Spleen (tissue), 11 donors: ENCODE data around the gene EME1. TPM values are rescaled to one million over a fixed set of nuclear protein-coding genes. Genes with fewer than 3 reads are reported as not detected.
"Not testable (repeated sequence)": the region's sequence is repeated elsewhere in the genome, so short reads cannot be mapped to it uniquely, and the experiment has no call there.

ENCODE experiments used
- DNase-seq: peaks from one replicate; pipeline ENCODE4 v3.0.0-alpha.2; 2020
- H3K27ac ChIP-seq, 8 donors: fragments of 200-600 bp; sonication (generic) in 7 of 8; 1 replicate in 4 of 8; 2 replicates in 4 of 8; pipeline versions ENCODE4 v1.5.0 to v1.8.0; 2016 to 2021; ENCODE audit warnings: inconsistent platforms in 4 of 8, mild to moderate bottlenecking in 4 of 8, moderate library complexity in 1 of 8
- H3K27me3 ChIP-seq, 7 donors: fragments of 200-600 bp; sonication (generic) in 6 of 7; replicated peaks in 1 of 7; 1 replicate in 4 of 7; 2 replicates in 3 of 7; pipeline versions ENCODE4 v1.5.0 to v1.8.0; 2016 to 2021; ENCODE audit warnings: inconsistent platforms in 3 of 7, mild to moderate bottlenecking in 1 of 7
- H3K36me3 ChIP-seq, 6 donors: fragments of 200-600 bp; sonication (generic) in 5 of 6; 1 replicate in 4 of 6; 2 replicates in 2 of 6; pipeline versions ENCODE4 v1.5.0 to v1.8.0; 2016 to 2021; ENCODE audit warnings: inconsistent platforms in 2 of 6
- H3K4me1 ChIP-seq, 6 donors: fragments of 200-600 bp; sonication (generic) in 5 of 6; 1 replicate in 3 of 6; 2 replicates in 3 of 6; pipeline versions ENCODE4 v1.5.0 to v1.8.0; 2016 to 2021; ENCODE audit warnings: inconsistent platforms in 3 of 6
- H3K4me3 ChIP-seq, 8 donors: fragments of 200-600 bp; sonication (generic) in 7 of 8; 1 replicate in 4 of 8; 2 replicates in 4 of 8; pipeline versions ENCODE4 v1.5.0 to v1.8.0; 2016 to 2021; ENCODE audit warnings: inconsistent platforms in 4 of 8, mild to moderate bottlenecking in 4 of 8, moderate library complexity in 2 of 8
- H3K9me3 ChIP-seq, 8 donors: fragments of 200-600 bp; sonication (generic) in 7 of 8; 1 replicate in 4 of 8; 2 replicates in 4 of 8; pipeline versions ENCODE4 v1.5.0 to v1.8.0; 2016 to 2021; ENCODE audit warnings: inconsistent platforms in 4 of 8
- CTCF ChIP-seq, 11 experiments: fragments of 200-600 bp in 7 of 11; fragments of 450-650 bp in 4 of 11; sonication (generic) in 4 of 11; IDR thresholded peaks in 8 of 11; conservative IDR thresholded peaks in 3 of 11; 1 replicate in 7 of 11; 2 replicates in 4 of 11; pipeline versions ENCODE4 v1.4.0 to v1.8.0; 2016 to 2021; ENCODE audit warnings: antibody characterized with exemption in 11 of 11, inconsistent platforms in 4 of 11, mild to moderate bottlenecking in 1 of 11
- POLR2A ChIP-seq, 3 donors: fragments of 450-650 bp; IDR thresholded peaks; one replicate each; pipeline ENCODE4 v1.5.1; 2017; ENCODE audit warnings: antibody characterized with exemption in 3 of 3, mild to moderate bottlenecking in 1 of 3
- POLR2AphosphoS5 ChIP-seq, 3 donors: sonication (generic); formaldehyde crosslinking; IDR thresholded peaks; one replicate each; pipeline ENCODE4 v1.5.1; 2017; ENCODE audit warnings: antibody characterized with exemption in 3 of 3
- WGBS, 5 donors: extraction: QIAGEN DNeasy Blood & Tissue Kit in 3 of 5; methylation state at CpG; one replicate each; pipeline versions ENCODE4 v1.1.5 to v1.1.7; 2013 to 2018; 5-methylcytosine and 5-hydroxymethylcytosine counted together
- intact Hi-C: fragments of 100-400 bp; cut with DNase I; formaldehyde crosslinking; loops from one replicate; pipeline ENCODE4 v1.15.0; 2023; ENCODE audit warnings: low total_unique reads
- polyA plus RNA-seq, 3 donors: library from polyadenylated mRNA; stranded (reverse); fragments of 200-250 nt; gene quantifications; one replicate each; pipeline ENCODE4 v1.2.1, GENCODE V29; 2013
- total RNA-seq, 7 donors: library from RNA; depleted of rRNA in 3 of 7; stranded (reverse); fragments of >200 nt in 3 of 7; fragmentation: NEBNext Ultra II Directional in 4 of 7; extraction: Animal tissue kit (Norgen Biotek cat#: 25700) in 4 of 7; gene quantifications; one replicate each; pipeline versions ENCODE4 v1.1.0 to v1.2.1, GENCODE V29; 2016 to 2021
- donor health status: healthy with polysubstance abuse.
- donor health status: DM: no; HTN: no; CAD: no; lungs with moderate emphysema.
- donor health status: DM: no; HTN: no; CAD: no.
- donor health status: Bipolar disorder and iron deficiency.
- donor health status: healthy.
- donor health status: DM: no; HTN: no; CAD: no.
- donor health status: DM: yes; HTN: yes; CAD: no.

The EME1 gene
- total and polyA plus RNA-seq, 10 donors, result 0.66 to 3.6 (median 1.9) TPM

GRCh38 chr17:50397111-50397918 lies 24.3 kb downstream of the EME1 start, which contains the start of gene LRRC59:
Gene LRRC59 (minus strand): TSS chr17:50397523. CDS start chr17:50397317, 206 bp downstream.
- Histone ChIP-seq H3K4me3 (peak within 1 kb of the TSS; percentile 68 to 98 (median 92)), H3K36me3 (peaks cover 0 to 34% (median 27%) of the 10 kb centered on the region in 6 donors), H3K27me3 (no peaks in the 10 kb centered on the region), H3K27ac (peak within 1 kb of the TSS; percentile 75 to 94 (median 86)), H3K9me3 (no peaks in the 10 kb centered on the region), H3K4me1 (peaks cover 16 to 47% (median 33%) of the 10 kb centered on the region in 6 donors)
- DNase-seq, result peak; percentile 99
- intact Hi-C loops, result no loop called here
- TF ChIP-seq POLR2AphosphoS5 (IDR thresholded peaks at IDR 0.05) (peak; percentile 98 to 99 (median 99)), CTCF (IDR thresholded peaks at IDR 0.05 in 8 of 11, conservative IDR thresholded peaks at IDR 0.05 in 3 of 11) (peak; percentile 99 to 100 (median 99)), POLR2A (IDR thresholded peaks at IDR 0.05) (peak in 2 of 3 donors; percentile 59 to 74)
- WGBS, 5 donors, result 0 to 1% (median 1%) methylated on average over 16 to 70 of the region's 70 CpGs

DNA sequence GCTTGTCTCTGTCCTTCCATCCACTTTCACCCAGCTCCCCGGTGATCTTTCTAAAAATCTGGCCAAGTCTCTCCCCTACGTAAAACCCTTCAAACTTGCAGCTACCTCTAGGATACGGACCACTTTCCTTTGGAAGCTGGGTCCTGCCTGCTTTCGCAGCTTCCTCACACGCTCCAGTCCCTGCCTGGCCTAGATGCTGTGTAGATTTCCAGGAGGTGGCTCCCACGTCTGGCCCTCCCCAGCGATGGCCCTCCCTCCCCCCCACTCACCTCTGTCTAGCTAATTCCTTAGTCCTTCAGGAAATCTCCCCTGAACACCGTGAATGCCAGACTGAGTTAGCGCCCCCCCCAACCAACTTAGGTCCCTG lies 24.9 kb downstream of the EME1 start:
- peaks cover 0 to 28% (median 21%) of the 10 kb centered on the region in 6 donors for H3K36me3 ChIP-seq
- no peaks in the 10 kb centered on the region for H3K27me3 ChIP-seq
- H3K27ac ChIP-seq, result peak overlapping the region in 3 of 8 donors; percentile 92 to 94 (median 93)
- H3K9me3 ChIP-seq, result no peaks in the 10 kb centered on the region
- WGBS, 5 donors, result 57 to 67% (median 61%) methylated on average over 8 to 9 of the region's 9 CpGs
- no peak for DNase-seq
- peak overlapping the region in 5 of 8 donors; percentile 77 to 98 (median 93) for H3K4me3 ChIP-seq
- peaks cover 16 to 47% (median 33%) of the 10 kb centered on the region in 6 donors for H3K4me1 ChIP-seq
- intact Hi-C loops, result no loop called here
- TF ChIP-seq POLR2A (IDR thresholded peaks at IDR 0.05) (no peak), POLR2AphosphoS5 (IDR thresholded peaks at IDR 0.05) (no peak), CTCF (IDR thresholded peaks at IDR 0.05 in 8 of 11, conservative IDR thresholded peaks at IDR 0.05 in 3 of 11) (no peak)

GRCh38 chr17:50398672-50399071 lies 25.6 kb downstream of the EME1 start:
- DNase-seq, H3K9me3 ChIP-seq, H3K27ac ChIP-seq, intact Hi-C loops, H3K27me3 ChIP-seq, H3K4me3 ChIP-seq: not testable (repeated sequence)
- Histone ChIP-seq H3K4me1 (peaks cover 16 to 43% (median 33%) of the 10 kb centered on the region in 6 donors), H3K36me3 (peaks cover 0 to 21% (median 13%) of the 10 kb centered on the region in 6 donors)
- WGBS, 5 donors, result 89 to 97% (median 93%) methylated on average over 3 of the region's 3 CpGs

GRCh38 chr17:50399591-50399990 lies 26.6 kb downstream of the EME1 start:
- WGBS, 5 donors, result 87 to 98% (median 94%) methylated on average over 8 of the region's 8 CpGs
- Histone ChIP-seq H3K4me1 (peaks cover 16 to 34% (median 29%) of the 10 kb centered on the region in 6 donors), H3K36me3 (peaks cover 0 to 12% (median 4%) of the 10 kb centered on the region in 6 donors)
- H3K4me3 ChIP-seq, H3K9me3 ChIP-seq, H3K27ac ChIP-seq, DNase-seq, H3K27me3 ChIP-seq, intact Hi-C loops: not testable (repeated sequence)

DNA sequence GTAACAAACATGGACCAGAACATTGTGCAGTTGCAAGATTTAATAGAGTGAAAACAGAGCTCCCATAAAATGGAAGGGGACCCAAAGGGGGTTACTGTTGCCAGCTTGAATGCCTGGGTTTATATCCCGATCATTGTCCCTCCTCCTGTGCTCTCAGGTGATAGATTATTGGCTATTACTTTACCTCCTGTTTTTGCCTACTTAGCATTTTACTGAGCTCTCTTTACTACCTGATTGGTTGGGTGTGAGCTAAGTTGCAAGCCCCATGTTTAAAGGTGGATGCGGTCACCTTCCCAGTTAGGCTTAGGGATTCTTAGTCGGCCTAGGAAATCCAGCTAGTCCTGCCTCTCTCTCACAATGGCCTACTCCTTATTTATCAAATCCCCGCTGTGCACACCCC lies 32.3 kb downstream of the EME1 start:
- H3K4me1 ChIP-seq, H3K27ac ChIP-seq, H3K36me3 ChIP-seq, H3K4me3 ChIP-seq, DNase-seq, H3K9me3 ChIP-seq, intact Hi-C loops, H3K27me3 ChIP-seq: not testable (repeated sequence)
- WGBS, 5 donors, result 83 to 94% (median 90%) methylated on average over 4 of the region's 4 CpGs
